ENCODE data around the gene TFPT. TPM values are rescaled to one million over a fixed set of nuclear protein-coding genes. Genes with fewer than 3 reads are reported as not detected.
A peak's percentile ranks its signal among the peaks of the same experiment; 100 is the strongest.

The TFPT gene
- total and polyA plus RNA-seq, 2 of the 13 experiments (the other 11 are each of a cell fraction or from before 2014, with no cell fraction given) = 8.4 to 10.7 TPM

- no peak for TF ChIP-seq ZNF33A (CRISPR knock-in tag; IDR thresholded peaks at IDR 0.05; ENCODE audit: borderline replicate concordance)
- peak; percentile 13; the same call in 1 of the 2 replicates for TF ChIP-seq FOXO1 (CRISPR knock-in tag; IDR thresholded peaks at IDR 0.05)
- TF ChIP-seq SOX5 (CRISPR knock-in tag; IDR thresholded peaks at IDR 0.05; ENCODE audit: borderline replicate concordance) = peak; percentile 13; the same call in 1 of the 2 replicates
- TF ChIP-seq TRIM22 (IDR thresholded peaks at IDR 0.05) = no peak
- peak; percentile 52; the same call in 1 of the 2 replicates for TF ChIP-seq KDM5A (IDR thresholded peaks at IDR 0.05; ENCODE audit: borderline replicate concordance, low read length)
- TF ChIP-seq ZNF75D (CRISPR knock-in tag; IDR thresholded peaks at IDR 0.05; ENCODE audit: borderline replicate concordance) = no peak
- peak in 1 of 2 experiments; percentile 50; a peak in 2 of 4 replicates for TF ChIP-seq KLF16 (CRISPR knock-in tag; IDR thresholded peaks at IDR 0.05)
- TF ChIP-seq NRL (CRISPR knock-in tag; IDR thresholded peaks at IDR 0.05; ENCODE audit: borderline replicate concordance) = no peak
- peak; percentile 23; the same call in 1 of the 2 replicates for TF ChIP-seq ZNF317 (CRISPR knock-in tag; IDR thresholded peaks at IDR 0.05)
- peak; percentile 72; the same call in 1 of the 2 replicates for TF ChIP-seq CSRNP1 (CRISPR knock-in tag; IDR thresholded peaks at IDR 0.05)
- peak; percentile 29; the same call in 1 of the 2 replicates for TF ChIP-seq HDAC2 (CRISPR knock-in tag; IDR thresholded peaks at IDR 0.05)
- TF ChIP-seq ZNF547 (CRISPR knock-in tag; IDR thresholded peaks at IDR 0.05) = peak; percentile 26; the same call in 1 of the 2 replicates
- no peak for TF ChIP-seq CBX1 (IDR thresholded peaks at IDR 0.05; ENCODE audit: low read depth)
- 0 out of 2 replicates have a peak, but pooled peaks have one; percentile 25 for TF ChIP-seq ZNF557 (CRISPR knock-in tag; IDR thresholded peaks at IDR 0.05)
- no peak for TF ChIP-seq HNF1A (IDR thresholded peaks at IDR 0.05; ENCODE audit: low read depth)
- TF ChIP-seq HNF1A (CRISPR knock-in tag; IDR thresholded peaks at IDR 0.05; ENCODE audit: borderline replicate concordance) = peak; percentile 50; the same call in 1 of the 2 replicates
- peak; percentile 51 for TF ChIP-seq TEAD3 (CRISPR knock-in tag; optimal IDR thresholded peaks at IDR 0.05; ENCODE audit: borderline replicate concordance)
- peak; percentile 86 for TF ChIP-seq ETV5 (CRISPR knock-in tag; IDR thresholded peaks at IDR 0.05; ENCODE audit: borderline replicate concordance)
- peak; percentile 56; the same call in 1 of the 2 replicates for TF ChIP-seq GATA4 (IDR thresholded peaks at IDR 0.05; ENCODE audit: borderline replicate concordance, low read depth)
- TF ChIP-seq MEF2D (CRISPR knock-in tag; IDR thresholded peaks at IDR 0.05) = no peak
- peak; percentile 84 for TF ChIP-seq ASH2L (IDR thresholded peaks at IDR 0.05; ENCODE audit: insufficient read length, low read depth, low read length)
- 0 out of 2 replicates have a peak, but pooled peaks have one; percentile 28 for TF ChIP-seq ZNF552 (CRISPR knock-in tag; IDR thresholded peaks at IDR 0.05; ENCODE audit: borderline replicate concordance)
- TF ChIP-seq HOXD1 (CRISPR knock-in tag; IDR thresholded peaks at IDR 0.05) = peak; percentile 42; the same call in 1 of the 2 replicates
Measured at GRCh38 chr19:54159352-54160181, 44.1 kb upstream of the TFPT start, which contains the start of gene LENG1 (continued).
